T-helper 17 cell (primary cell): ENCODE results near the gene C1orf210. TPM values are rescaled to one million over a fixed set of nuclear protein-coding genes. Genes with fewer than 3 reads are reported as not detected.

Experiments
- ATAC-seq: fragments of 150-1000 bp; cut with Tn5 transposase; 2 replicates; pipeline ENCODE4 v1.10.0; 2021; ENCODE audit warnings: mild to moderate bottlenecking, moderate library complexity
- DNase-seq, 3 donors: peaks; one replicate each; pipeline versions ENCODE4 v3.0.0 to v3.0.0-alpha.2; 2020 to 2021
- H3K9me3 ChIP-seq: one replicate; pipeline ENCODE4 v1.7.0; 2013; ENCODE audit warnings: low read length, mild to moderate bottlenecking; ENCODE audit not compliant: control insufficient read depth, poor library complexity, severe bottlenecking
- H3K27ac Mint-ChIP-seq: one replicate; pipeline ENCODE4 v1.8.0; 2022; ENCODE audit warnings: mild to moderate bottlenecking, moderate library complexity, mixed read lengths
- H3K27me3 Mint-ChIP-seq: one replicate; pipeline ENCODE4 v1.8.0; 2022; ENCODE audit warnings: mixed read lengths
- H3K36me3 Mint-ChIP-seq: one replicate; pipeline ENCODE4 v1.8.0; 2022; ENCODE audit warnings: low read depth, mixed read lengths
- H3K4me1 Mint-ChIP-seq: one replicate; pipeline ENCODE4 v1.8.0; 2022; ENCODE audit warnings: mild to moderate bottlenecking, mixed read lengths
- H3K4me3 Mint-ChIP-seq: one replicate; pipeline ENCODE4 v1.8.0; 2022; ENCODE audit warnings: mild to moderate bottlenecking, moderate library complexity, mixed read lengths
- total RNA-seq, 4 donors: library from RNA in 2 of 4; stranded (reverse) in 2 of 4; gene quantifications; one replicate each; pipeline ENCODE4 v1.2.3 and lab custom pipeline; 2022 to 2026

Gene C1orf210
- total RNA-seq, 2 donors from 2014 or later = not detected

DNA sequence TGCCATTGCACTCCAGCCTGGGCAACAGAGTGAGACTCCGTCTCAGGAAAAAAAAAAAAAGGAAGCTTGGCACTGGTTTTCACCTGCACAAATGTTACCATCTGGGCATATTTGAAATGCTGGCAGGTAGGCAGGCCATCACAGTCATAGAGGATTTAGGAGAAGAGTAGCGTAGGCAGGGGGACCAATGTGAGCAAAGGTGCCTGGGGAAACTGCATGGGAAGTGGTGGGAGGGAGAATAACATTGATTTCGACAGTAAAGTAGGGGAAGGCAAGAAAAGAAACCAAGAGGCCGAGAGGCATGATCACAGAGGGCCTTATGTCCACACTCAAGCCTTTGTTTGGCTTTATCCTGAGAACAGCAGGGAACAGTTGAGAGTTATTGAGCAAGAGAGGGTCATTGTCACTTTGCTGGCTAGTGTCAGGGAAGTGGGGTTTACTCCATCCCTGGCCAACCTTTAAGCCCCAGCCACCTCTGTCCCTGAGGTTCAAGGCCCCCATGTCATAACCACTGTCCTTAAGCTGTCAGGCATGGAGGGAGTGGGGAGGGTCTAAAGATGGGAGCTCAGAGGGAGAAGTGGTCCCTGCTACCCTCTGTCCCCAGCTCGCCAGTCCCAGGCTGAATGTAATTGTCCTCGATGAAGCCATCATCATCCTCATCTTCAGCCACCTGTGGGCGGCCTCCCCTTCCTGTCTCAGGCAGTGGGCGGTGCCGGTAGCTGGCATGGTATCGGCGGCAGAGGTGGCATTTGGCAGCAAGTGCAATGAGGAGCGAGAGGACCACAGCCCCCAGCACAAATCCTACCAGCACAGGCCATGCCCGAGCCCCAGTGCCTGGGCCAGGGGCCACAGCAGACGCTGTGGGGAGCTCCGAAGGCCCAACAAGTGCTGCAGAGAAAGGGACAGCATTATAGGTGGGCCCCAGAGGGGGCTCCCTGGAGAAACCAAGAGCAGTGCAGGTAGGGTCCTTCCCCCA is 2.9 kb downstream of the C1orf210 start:
- H3K4me1 Mint-ChIP-seq = peaks cover 4% of the 10 kb centered on the region
- H3K9me3 ChIP-seq = no peaks in the 10 kb centered on the region
- DNase-seq = no peak

DNA sequence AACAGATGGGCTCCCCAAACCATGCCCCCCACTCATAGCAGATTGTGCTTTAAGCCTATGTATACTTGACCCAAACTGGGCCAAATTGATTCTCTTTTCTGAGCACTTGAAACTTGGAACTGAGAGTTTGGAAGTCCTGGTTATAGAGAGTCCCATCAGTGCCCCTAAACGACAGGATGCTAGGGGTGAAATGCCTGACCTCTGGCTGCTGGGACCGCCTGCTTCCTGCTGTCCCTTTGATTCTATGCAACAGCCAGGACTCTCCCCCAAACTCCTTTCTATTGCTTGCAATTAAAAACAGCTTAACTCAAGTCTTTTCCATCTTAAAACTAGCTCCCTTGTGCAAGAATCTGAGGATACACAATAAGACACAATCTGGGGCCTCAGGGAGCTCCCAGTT is 4.7 kb downstream of the C1orf210 start:
- DNase-seq (no peak), ATAC-seq (no peak)
- no peaks in the 10 kb centered on the region for H3K9me3 ChIP-seq
- H3K4me3 Mint-ChIP-seq = no peak overlapping the region
- peaks cover 2% of the 10 kb centered on the region for H3K4me1 Mint-ChIP-seq
- no peak overlapping the region for H3K27ac Mint-ChIP-seq
- H3K27me3 Mint-ChIP-seq = peaks cover 34% of the 10 kb centered on the region
- peaks cover 5% of the 10 kb centered on the region for H3K36me3 Mint-ChIP-seq

More for the DNA sequence above, 2.9 kb downstream of the C1orf210 start:
- Mint-ChIP-seq H3K27me3 (peaks cover 31% of the 10 kb centered on the region), H3K36me3 (peaks cover 5% of the 10 kb centered on the region), H3K4me3 (no peak overlapping the region), H3K27ac (no peak overlapping the region)
- ATAC-seq = no peak

- H3K9me3 ChIP-seq = no peaks in the 10 kb centered on the region
- peaks cover 3% of the 10 kb centered on the region for H3K36me3 Mint-ChIP-seq
- ATAC-seq (no peak), DNase-seq (no peak)
- H3K4me1 Mint-ChIP-seq = peaks cover 2% of the 10 kb centered on the region
- H3K27ac Mint-ChIP-seq = no peak overlapping the region
- H3K27me3 Mint-ChIP-seq = peaks cover 29% of the 10 kb centered on the region
- no peak overlapping the region for H3K4me3 Mint-ChIP-seq
These were observed 5.7 kb downstream of the C1orf210 start for GRCh38 chr1:43279666-43280065.

GRCh38 chr1:43279161-43279560 is 6.2 kb downstream of the C1orf210 start:
- Mint-ChIP-seq H3K27ac (no peak overlapping the region), H3K27me3 (peaks cover 28% of the 10 kb centered on the region), H3K36me3 (peaks cover 3% of the 10 kb centered on the region), H3K4me1 (peaks cover 6% of the 10 kb centered on the region), H3K4me3 (no peak overlapping the region)
- no peak for ATAC-seq
- no peak for DNase-seq
- no peaks in the 10 kb centered on the region for H3K9me3 ChIP-seq

GRCh38 chr1:43277116-43277876 is 8.1 kb downstream of the C1orf210 start:
- no peaks in the 10 kb centered on the region for H3K9me3 ChIP-seq
- Mint-ChIP-seq H3K4me3 (no peak overlapping the region), H3K27ac (no peak overlapping the region), H3K36me3 (peaks cover 3% of the 10 kb centered on the region), H3K27me3 (peaks cover 28% of the 10 kb centered on the region), H3K4me1 (peaks cover 6% of the 10 kb centered on the region)
- DNase-seq = no peak
- no peak for ATAC-seq

DNA sequence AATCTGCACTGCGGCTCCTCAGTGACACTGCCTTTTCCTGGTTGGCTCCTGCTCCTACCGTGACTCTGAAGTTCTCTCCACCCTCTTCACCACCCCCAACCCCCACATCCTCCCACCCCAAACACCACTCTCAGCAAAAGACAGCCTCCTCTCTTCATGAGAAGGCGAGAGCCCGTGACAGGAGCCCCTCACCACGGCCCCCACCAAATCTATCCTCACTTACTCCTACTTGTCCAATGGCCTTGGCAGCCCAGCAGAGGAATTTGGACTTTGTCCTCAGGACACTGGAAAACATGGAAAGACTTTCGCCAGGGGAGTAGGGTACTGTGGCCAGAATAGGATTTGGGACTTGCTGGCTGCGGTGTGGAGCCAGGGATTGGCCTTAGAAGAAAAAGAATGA is 8.7 kb downstream of the C1orf210 start:
- Mint-ChIP-seq H3K4me1 (peaks cover 6% of the 10 kb centered on the region), H3K36me3 (peaks cover 3% of the 10 kb centered on the region), H3K4me3 (no peak overlapping the region), H3K27ac (no peak overlapping the region), H3K27me3 (peaks cover 33% of the 10 kb centered on the region)
- DNase-seq (no peak), ATAC-seq (no peak)
- no peaks in the 10 kb centered on the region for H3K9me3 ChIP-seq

DNA sequence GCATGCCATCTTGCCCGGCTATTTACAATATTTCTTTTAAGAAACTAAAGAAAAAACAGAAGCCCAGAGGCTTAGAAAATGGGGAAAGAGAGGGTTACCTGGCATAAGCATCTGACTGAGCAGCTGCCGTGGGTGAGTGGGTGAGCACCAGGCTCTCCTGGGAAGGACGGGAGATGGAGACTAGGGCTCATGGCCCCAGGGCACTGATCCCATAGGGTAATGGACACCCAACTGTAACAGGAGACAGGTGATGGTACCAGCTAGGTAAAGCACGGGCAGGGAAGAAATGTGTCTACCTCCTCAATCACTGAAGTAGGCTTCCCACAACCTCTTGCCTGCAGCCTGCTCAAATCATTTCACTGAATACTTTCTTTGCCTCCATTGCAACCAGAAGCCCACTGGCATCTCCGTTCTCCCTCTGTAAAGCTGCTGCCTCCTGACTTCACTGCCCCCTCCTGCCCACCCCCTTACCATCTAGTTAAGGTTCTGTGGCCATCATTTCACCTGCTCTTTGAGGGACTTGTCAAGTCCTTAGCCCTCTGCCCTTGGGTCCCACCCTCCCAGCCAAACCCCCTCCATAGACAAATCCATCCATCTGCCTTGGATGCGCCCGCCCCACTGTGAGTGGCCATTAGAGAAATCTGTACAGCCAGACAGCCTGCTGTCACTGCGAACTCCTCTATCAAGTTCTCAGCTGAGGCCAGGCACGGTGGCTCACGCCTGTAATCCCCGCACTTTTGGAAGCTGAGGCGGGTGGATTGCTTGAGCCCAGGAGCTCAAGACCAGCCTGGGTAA is 9.4 kb downstream of the C1orf210 start:
- H3K27ac Mint-ChIP-seq = no peak overlapping the region

DNA sequence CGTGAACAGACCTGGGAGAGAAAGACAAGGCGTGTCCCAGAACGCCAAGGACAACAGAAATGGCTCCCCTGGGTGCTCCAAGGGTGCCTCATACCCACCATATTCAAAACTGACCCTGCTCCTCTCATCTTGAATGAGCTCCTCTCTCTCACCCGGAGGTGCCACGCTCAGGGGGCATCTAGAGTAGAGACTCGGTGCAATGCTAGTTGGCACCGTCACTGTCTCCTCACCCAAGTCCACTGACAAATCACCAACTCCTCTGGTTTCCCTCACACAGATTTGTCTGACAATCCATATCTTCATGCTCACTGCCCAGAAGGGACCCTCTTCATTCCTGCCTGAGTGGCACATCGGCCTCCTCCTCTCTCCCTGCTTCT is 10.6 kb downstream of the C1orf210 start:
- no peaks in the 10 kb centered on the region for H3K9me3 ChIP-seq
- ATAC-seq = no peak
- Mint-ChIP-seq H3K27ac (peak overlapping the region; percentile 32), H3K4me1 (peaks cover 11% of the 10 kb centered on the region), H3K27me3 (peaks cover 38% of the 10 kb centered on the region), H3K4me3 (no peak overlapping the region), H3K36me3 (peaks cover 2% of the 10 kb centered on the region)
- DNase-seq = no peak

More for the DNA sequence above, 9.4 kb downstream of the C1orf210 start:
- peaks cover 7% of the 10 kb centered on the region for H3K4me1 Mint-ChIP-seq
- peaks cover 39% of the 10 kb centered on the region for H3K27me3 Mint-ChIP-seq
- H3K9me3 ChIP-seq = no peaks in the 10 kb centered on the region
- no peak overlapping the region for H3K4me3 Mint-ChIP-seq
- no peak for ATAC-seq
- peaks cover 3% of the 10 kb centered on the region for H3K36me3 Mint-ChIP-seq
- no peak for DNase-seq

- Mint-ChIP-seq H3K27ac (peak overlapping the region; percentile 32), H3K27me3 (peaks cover 41% of the 10 kb centered on the region), H3K4me3 (no peak overlapping the region), H3K36me3 (peaks cover 2% of the 10 kb centered on the region), H3K4me1 (peaks cover 11% of the 10 kb centered on the region)
- no peaks in the 10 kb centered on the region for H3K9me3 ChIP-seq
- DNase-seq (no peak), ATAC-seq (peak; percentile 68)
These were observed 11.1 kb downstream of the C1orf210 start for GRCh38 chr1:43274125-43274803.

DNA sequence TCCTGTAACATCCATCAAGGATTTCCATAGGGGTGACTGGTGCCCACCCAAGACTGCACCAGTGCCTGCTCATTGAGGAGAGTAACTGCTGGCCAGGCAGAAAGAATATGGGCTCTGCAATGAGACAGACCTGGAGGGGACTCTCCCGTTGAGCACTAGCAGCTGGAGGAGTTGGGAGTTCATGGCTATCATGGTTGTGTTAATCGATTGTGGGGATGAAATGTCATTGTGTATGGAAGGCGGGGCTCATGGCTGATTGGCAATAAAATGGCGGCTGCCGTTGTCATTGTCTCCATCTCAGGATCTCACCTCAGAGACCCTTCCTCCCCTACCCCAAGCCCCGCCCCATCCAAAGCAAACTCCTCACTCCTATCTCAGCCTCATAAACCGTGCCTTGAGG is 11.7 kb downstream of the C1orf210 start:
- H3K9me3 ChIP-seq = no peaks in the 10 kb centered on the region
- Mint-ChIP-seq H3K4me1 (peaks cover 11% of the 10 kb centered on the region), H3K36me3 (peaks cover 2% of the 10 kb centered on the region), H3K27me3 (peaks cover 42% of the 10 kb centered on the region), H3K4me3 (no peak overlapping the region), H3K27ac (no peak overlapping the region)
- DNase-seq (no peak), ATAC-seq (no peak)

- H3K4me1 Mint-ChIP-seq = peaks cover 11% of the 10 kb centered on the region
- H3K9me3 ChIP-seq = no peaks in the 10 kb centered on the region
- no peak for DNase-seq
- H3K36me3 Mint-ChIP-seq = peaks cover 2% of the 10 kb centered on the region
- H3K27ac Mint-ChIP-seq = no peak overlapping the region
- no peak overlapping the region for H3K4me3 Mint-ChIP-seq
- H3K27me3 Mint-ChIP-seq = peaks cover 42% of the 10 kb centered on the region
- no peak for ATAC-seq
These were observed 12.5 kb downstream of the C1orf210 start for GRCh38 chr1:43272576-43273571.
